Panc1 (cell line): Measurements from ENCODE around the gene KHDC4. TPM values are rescaled to one million over a fixed set of nuclear protein-coding genes. Genes with fewer than 3 reads are reported as not detected.

ENCODE experiments used
- ATAC-seq: fragments of 200-7000 bp; cut with Tn5 transposase; 2 replicates; pipeline ENCODE4 v1.9.1; 2020; ENCODE audit warnings: mild to moderate bottlenecking, moderate library complexity
- BruUV-seq: library from RNA; stranded (reverse); fragments of 400-500 nt; replicated peaks from 2 replicates; lab custom pipeline; 2021; lab: Mats Ljungman, UMichigan
- CTCF ChIA-PET: fragments of 300-600 bp; sonication (Branson Sonifier 250); formaldehyde crosslinking; loops from one replicate; lab custom pipeline; 2022; ENCODE audit warnings: antibody characterized with exemption; lab: Charles Lee
- POLR2A ChIA-PET: fragments of 300-600 bp; sonication (Branson Sonifier 250); formaldehyde crosslinking; loops from one replicate; lab custom pipeline; 2022; ENCODE audit warnings: antibody characterized with exemption; lab: Charles Lee
- DNase-seq: peaks from one replicate; pipeline ENCODE4 v3.0.0-alpha.2; 2010; ENCODE audit warnings: low read depth, low spot score
- H3K27ac ChIP-seq: 2 replicates; pipeline ENCODE4 v1.5.1; 2011; ENCODE audit warnings: mild to moderate bottlenecking, low read length, inconsistent platforms
- H3K27me3 ChIP-seq: fragments of 200-500 bp; sonication (Bioruptor generic); 2 replicates; pipeline ENCODE4 v1.6.0; 2014; ENCODE audit warnings: low read length, inconsistent platforms; ENCODE audit not compliant: control insufficient read depth, insufficient read depth
- H3K36me3 ChIP-seq: fragments of 200-500 bp; sonication (Bioruptor generic); 2 replicates; pipeline ENCODE4 v1.5.1; 2014; ENCODE audit warnings: inconsistent platforms, mild to moderate bottlenecking, low read length, moderate library complexity; ENCODE audit not compliant: control insufficient read depth, insufficient read depth
- H3K4me1 ChIP-seq: 2 replicates; pipeline ENCODE4 v1.5.1; 2011; ENCODE audit warnings: inconsistent platforms, mild to moderate bottlenecking, low read length, moderate library complexity; ENCODE audit not compliant: control insufficient read depth, insufficient read depth
- H3K4me3 ChIP-seq, 2 experiments: 2 replicates each; pipeline ENCODE4 v1.5.1; 2011 to 2012; ENCODE audit warnings: low read depth in 2 of 2, low read length in 2 of 2, mild to moderate bottlenecking in 2 of 2, inconsistent platforms in 1 of 2, moderate library complexity in 1 of 2
- H3K9me3 ChIP-seq: fragments of 200-500 bp; sonication (Bioruptor generic); 2 replicates; pipeline ENCODE4 v1.5.1; 2014; ENCODE audit warnings: low read depth, mild to moderate bottlenecking, inconsistent platforms, low read length, moderate library complexity; ENCODE audit not compliant: control insufficient read depth, insufficient read depth
- POLR2AphosphoS5 ChIP-seq: IDR thresholded peaks from 2 replicates; pipeline ENCODE4 v1.6.1; 2012; ENCODE audit warnings: mild to moderate bottlenecking, low read depth, low read length, moderate library complexity
- SIN3A ChIP-seq: IDR thresholded peaks from 2 replicates; pipeline ENCODE4 v1.6.1; 2012; ENCODE audit warnings: low read depth, mild to moderate bottlenecking, low read length, moderate library complexity, borderline replicate concordance; ENCODE audit not compliant: insufficient read depth
- TCF7L2 ChIP-seq: IDR thresholded peaks from 2 replicates; pipeline ENCODE4 v1.6.1; 2011; ENCODE audit warnings: mild to moderate bottlenecking, low read depth, low read length, inconsistent platforms
- in situ Hi-C: cut with HindIII; loops from 2 replicates; pipeline ENCODE4 v1.10.0; 2016; ENCODE audit warnings: low sequenced_read_pairs, low pct_unique_long_range_greater_than_20kb
- intact Hi-C: fragments of 100-400 bp; cut with micrococcal nuclease; formaldehyde crosslinking; loops from one replicate; pipeline ENCODE4 v1.10.0; 2022; ENCODE audit not compliant: unreplicated experiment
- total RNA-seq: library from RNA; stranded (reverse); gene quantifications from one replicate; pipeline ENCODE4 v1.2.1, GENCODE V29; 2021; ENCODE audit not compliant: unreplicated experiment
- TF ChIP-seq, protein P1 (sequence below): fragments of 450-650 bp; IDR thresholded peaks from 2 replicates; pipeline ENCODE4 v1.5.1; 2017; ENCODE audit warnings: mild to moderate bottlenecking
- TF ChIP-seq, protein P2 (sequence below), 2 experiments: IDR thresholded peaks; 2 replicates each; pipeline ENCODE4 v1.6.1; 2011 to 2012; ENCODE audit warnings: low read depth in 2 of 2, control low read depth in 1 of 2, low read length in 1 of 2, mild to moderate bottlenecking in 1 of 2, moderate library complexity in 1 of 2; ENCODE audit not compliant: insufficient read depth in 1 of 2

The KHDC4 gene
- total RNA-seq, 1 experiment from 2014 or later, result 80.4 TPM

DNA sequence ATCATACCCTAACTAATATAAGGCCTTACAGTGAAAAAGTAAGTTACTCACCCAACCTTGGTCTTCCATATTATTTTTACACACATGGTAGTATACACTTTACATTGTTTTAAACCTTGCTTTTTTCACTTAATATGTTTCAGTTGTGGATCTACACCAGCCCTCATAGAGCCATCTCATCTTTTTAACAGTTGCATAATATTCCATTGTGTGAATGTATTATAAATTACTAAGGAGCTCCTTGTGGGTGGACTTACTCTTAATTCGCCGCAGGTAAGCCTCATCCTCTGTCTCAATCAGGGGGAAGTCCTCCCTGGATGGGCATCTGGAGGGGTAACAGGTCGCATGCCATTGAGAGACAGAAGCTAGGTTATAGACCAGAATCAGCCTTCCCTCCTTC is 20.4 kb upstream of the KHDC4 start:
- no peaks in the 10 kb centered on the region for H3K27me3 ChIP-seq
- in situ Hi-C loops, result no loop called here
- ChIA-PET POLR2A (no interaction called here), CTCF (interaction anchor here (0.7 kb wide), 1 partner anchor 112 kb away, joined by 5 read pairs; no protein-coding TSS in a partner anchor)
- H3K4me1 ChIP-seq, result no peaks in the 10 kb centered on the region
- no peak overlapping the region for H3K4me3 ChIP-seq
- H3K36me3 ChIP-seq, result peaks cover 29% of the 10 kb centered on the region
- H3K9me3 ChIP-seq, result no peaks in the 10 kb centered on the region
- DNase-seq (no peak), ATAC-seq (no peak)
- no peak overlapping the region for H3K27ac ChIP-seq
- intact Hi-C loops, result no loop called here
- no TSS peak for BruUV-seq
- no peak for TF ChIP-seq POLR2AphosphoS5
- TF ChIP-seq SIN3A, result no peak
- TF ChIP-seq, protein P1, sequence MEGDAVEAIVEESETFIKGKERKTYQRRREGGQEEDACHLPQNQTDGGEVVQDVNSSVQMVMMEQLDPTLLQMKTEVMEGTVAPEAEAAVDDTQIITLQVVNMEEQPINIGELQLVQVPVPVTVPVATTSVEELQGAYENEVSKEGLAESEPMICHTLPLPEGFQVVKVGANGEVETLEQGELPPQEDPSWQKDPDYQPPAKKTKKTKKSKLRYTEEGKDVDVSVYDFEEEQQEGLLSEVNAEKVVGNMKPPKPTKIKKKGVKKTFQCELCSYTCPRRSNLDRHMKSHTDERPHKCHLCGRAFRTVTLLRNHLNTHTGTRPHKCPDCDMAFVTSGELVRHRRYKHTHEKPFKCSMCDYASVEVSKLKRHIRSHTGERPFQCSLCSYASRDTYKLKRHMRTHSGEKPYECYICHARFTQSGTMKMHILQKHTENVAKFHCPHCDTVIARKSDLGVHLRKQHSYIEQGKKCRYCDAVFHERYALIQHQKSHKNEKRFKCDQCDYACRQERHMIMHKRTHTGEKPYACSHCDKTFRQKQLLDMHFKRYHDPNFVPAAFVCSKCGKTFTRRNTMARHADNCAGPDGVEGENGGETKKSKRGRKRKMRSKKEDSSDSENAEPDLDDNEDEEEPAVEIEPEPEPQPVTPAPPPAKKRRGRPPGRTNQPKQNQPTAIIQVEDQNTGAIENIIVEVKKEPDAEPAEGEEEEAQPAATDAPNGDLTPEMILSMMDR, result no peak
- TF ChIP-seq, protein P2, sequence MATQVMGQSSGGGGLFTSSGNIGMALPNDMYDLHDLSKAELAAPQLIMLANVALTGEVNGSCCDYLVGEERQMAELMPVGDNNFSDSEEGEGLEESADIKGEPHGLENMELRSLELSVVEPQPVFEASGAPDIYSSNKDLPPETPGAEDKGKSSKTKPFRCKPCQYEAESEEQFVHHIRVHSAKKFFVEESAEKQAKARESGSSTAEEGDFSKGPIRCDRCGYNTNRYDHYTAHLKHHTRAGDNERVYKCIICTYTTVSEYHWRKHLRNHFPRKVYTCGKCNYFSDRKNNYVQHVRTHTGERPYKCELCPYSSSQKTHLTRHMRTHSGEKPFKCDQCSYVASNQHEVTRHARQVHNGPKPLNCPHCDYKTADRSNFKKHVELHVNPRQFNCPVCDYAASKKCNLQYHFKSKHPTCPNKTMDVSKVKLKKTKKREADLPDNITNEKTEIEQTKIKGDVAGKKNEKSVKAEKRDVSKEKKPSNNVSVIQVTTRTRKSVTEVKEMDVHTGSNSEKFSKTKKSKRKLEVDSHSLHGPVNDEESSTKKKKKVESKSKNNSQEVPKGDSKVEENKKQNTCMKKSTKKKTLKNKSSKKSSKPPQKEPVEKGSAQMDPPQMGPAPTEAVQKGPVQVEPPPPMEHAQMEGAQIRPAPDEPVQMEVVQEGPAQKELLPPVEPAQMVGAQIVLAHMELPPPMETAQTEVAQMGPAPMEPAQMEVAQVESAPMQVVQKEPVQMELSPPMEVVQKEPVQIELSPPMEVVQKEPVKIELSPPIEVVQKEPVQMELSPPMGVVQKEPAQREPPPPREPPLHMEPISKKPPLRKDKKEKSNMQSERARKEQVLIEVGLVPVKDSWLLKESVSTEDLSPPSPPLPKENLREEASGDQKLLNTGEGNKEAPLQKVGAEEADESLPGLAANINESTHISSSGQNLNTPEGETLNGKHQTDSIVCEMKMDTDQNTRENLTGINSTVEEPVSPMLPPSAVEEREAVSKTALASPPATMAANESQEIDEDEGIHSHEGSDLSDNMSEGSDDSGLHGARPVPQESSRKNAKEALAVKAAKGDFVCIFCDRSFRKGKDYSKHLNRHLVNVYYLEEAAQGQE (IDR thresholded peaks at IDR 0.05; ENCODE audit: insufficient read depth in 1 of 2, low read depth in 2 of 2, low read length in 1 of 2), result no peak
- no peak for TF ChIP-seq TCF7L2

DNA sequence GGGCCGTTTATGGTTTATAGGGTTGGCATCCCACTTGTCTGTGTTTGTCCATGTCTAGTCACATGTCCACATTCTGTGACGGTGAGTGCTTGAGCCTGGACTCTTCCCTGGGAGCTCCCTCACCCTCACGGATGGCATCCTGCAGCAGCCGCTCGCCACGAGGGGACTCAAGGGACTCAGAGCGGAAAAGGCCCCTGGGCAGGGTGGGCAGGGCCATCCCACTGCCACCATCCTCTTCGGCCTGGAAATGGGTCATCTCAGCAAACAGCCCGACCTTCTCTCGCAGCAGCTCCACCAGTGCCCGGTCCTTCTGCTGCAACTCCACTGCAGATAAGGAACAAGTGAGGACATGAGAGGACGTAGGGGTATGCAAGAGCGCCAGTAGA is 18.3 kb upstream of the KHDC4 start:
- no peaks in the 10 kb centered on the region for H3K27me3 ChIP-seq
- TF ChIP-seq TCF7L2 (no peak), POLR2AphosphoS5 (no peak), SIN3A (no peak)
- TF ChIP-seq, protein P2 (IDR thresholded peaks at IDR 0.05; ENCODE audit: insufficient read depth in 1 of 2, low read depth in 2 of 2, low read length in 1 of 2), result no peak
- TF ChIP-seq, protein P1, result no peak
- DNase-seq (no peak), ATAC-seq (no peak)
- BruUV-seq, result no TSS peak
- H3K27ac ChIP-seq, result no peak overlapping the region
- CTCF ChIA-PET, result no interaction called here
- in situ Hi-C loops, result no loop called here
- H3K4me3 ChIP-seq, result no peak overlapping the region
- intact Hi-C loops, result no loop called here
- H3K9me3 ChIP-seq, result no peaks in the 10 kb centered on the region
- peaks cover under 1% of the 10 kb centered on the region; the same call in 1 of the 2 replicates for H3K4me1 ChIP-seq
- peaks cover 23% of the 10 kb centered on the region for H3K36me3 ChIP-seq
- POLR2A ChIA-PET, result interaction anchor here (0.7 kb wide), 1 partner anchor 12 kb away, joined by 5 read pairs; no protein-coding TSS in a partner anchor
